Upper lobe of left lung (tissue), 4 donors: ENCODE results near the gene GP5.

Source experiments
- EP300 ChIP-seq, 4 donors: sonication (generic); formaldehyde crosslinking; IDR thresholded peaks; one replicate each; pipeline ENCODE4 v1.5.1; 2017; ENCODE audit warnings: antibody characterized with exemption in 4 of 4, control low read depth in 2 of 4
- POLR2A ChIP-seq, 4 donors: fragments of 450-650 bp; IDR thresholded peaks; one replicate each; pipeline ENCODE4 v1.5.1; 2016 to 2017; ENCODE audit warnings: antibody characterized with exemption in 4 of 4, mild to moderate bottlenecking in 2 of 4
- POLR2AphosphoS5 ChIP-seq, 2 donors: sonication (generic); formaldehyde crosslinking; IDR thresholded peaks; one replicate each; pipeline ENCODE4 v1.5.1; 2017; ENCODE audit warnings: antibody characterized with exemption in 2 of 2
- TF ChIP-seq, protein P1 (sequence below), 6 experiments: fragments of 450-650 bp in 4 of 6; fragments of 200-600 bp in 2 of 6; sonication (generic) in 2 of 6; IDR thresholded peaks; one replicate each; pipeline ENCODE4 v1.5.1; 2016 to 2019; ENCODE audit warnings: antibody characterized with exemption in 6 of 6

DNA sequence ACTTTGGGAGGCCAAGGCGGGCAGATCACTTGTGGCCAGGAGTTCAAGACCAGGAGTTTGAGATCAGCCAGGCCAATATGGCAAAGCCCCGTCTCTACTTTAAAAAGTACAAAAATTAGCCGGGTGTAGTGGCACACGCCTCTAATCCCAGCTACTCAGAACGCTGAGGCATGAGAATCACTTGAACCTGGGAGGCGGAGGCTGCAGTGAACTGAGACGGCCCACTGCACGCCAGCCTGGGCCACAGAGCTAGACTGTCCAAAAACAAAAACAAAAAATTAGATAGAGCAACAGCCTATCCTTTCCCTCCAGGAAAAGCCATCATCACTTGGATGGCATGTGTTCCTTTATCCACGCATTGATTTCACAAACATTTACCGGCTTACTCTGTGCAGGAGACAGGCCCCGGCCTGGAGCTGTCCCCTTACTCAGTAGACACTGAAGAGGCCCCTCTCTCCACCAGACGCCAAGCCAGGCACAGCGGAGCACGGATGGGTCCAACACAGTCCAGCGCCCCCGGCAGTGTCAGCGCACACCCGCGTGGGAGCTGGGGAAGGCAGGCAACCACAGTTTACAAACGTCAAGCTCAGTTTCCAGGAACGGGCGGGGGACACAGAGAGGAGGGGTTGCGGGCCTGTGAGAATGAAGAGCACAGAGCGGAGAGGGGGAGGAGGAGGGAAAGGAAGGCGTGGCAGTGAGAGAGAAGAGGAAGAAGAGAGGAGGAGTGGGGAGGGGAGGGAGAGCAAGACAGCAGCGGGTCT lies 3.1 kb downstream of the GP5 start:
- TF ChIP-seq, protein P1, sequence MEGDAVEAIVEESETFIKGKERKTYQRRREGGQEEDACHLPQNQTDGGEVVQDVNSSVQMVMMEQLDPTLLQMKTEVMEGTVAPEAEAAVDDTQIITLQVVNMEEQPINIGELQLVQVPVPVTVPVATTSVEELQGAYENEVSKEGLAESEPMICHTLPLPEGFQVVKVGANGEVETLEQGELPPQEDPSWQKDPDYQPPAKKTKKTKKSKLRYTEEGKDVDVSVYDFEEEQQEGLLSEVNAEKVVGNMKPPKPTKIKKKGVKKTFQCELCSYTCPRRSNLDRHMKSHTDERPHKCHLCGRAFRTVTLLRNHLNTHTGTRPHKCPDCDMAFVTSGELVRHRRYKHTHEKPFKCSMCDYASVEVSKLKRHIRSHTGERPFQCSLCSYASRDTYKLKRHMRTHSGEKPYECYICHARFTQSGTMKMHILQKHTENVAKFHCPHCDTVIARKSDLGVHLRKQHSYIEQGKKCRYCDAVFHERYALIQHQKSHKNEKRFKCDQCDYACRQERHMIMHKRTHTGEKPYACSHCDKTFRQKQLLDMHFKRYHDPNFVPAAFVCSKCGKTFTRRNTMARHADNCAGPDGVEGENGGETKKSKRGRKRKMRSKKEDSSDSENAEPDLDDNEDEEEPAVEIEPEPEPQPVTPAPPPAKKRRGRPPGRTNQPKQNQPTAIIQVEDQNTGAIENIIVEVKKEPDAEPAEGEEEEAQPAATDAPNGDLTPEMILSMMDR (IDR thresholded peaks at IDR 0.05), result no peak
- TF ChIP-seq EP300 (IDR thresholded peaks at IDR 0.05) (no peak), POLR2AphosphoS5 (IDR thresholded peaks at IDR 0.05) (no peak), POLR2A (IDR thresholded peaks at IDR 0.05) (no peak)
